Thyroid gland (tissue), 4 donors: ENCODE measurements around the gene HIGD2A. TPM values are rescaled to one million over a fixed set of nuclear protein-coding genes. Genes with fewer than 3 reads are reported as not detected.

ENCODE experiments used
- DNase-seq, 2 donors: peaks; one replicate each; pipeline ENCODE4 v3.0.0-alpha.2; 2019
- H3K27ac ChIP-seq, 3 donors: fragments of 200-600 bp; sonication (generic); 1 replicate in 2 of 3; 2 replicates in 1 of 3; pipeline ENCODE4 v1.5.1; 2016 to 2019; ENCODE audit warnings: mild to moderate bottlenecking in 1 of 3, moderate library complexity in 1 of 3
- H3K27me3 ChIP-seq: fragments of 200-600 bp; sonication (generic); one replicate; pipeline ENCODE4 v1.5.1; 2019
- H3K36me3 ChIP-seq, 2 donors: fragments of 200-600 bp; sonication (generic); one replicate each; pipeline ENCODE4 v1.5.1; 2016 to 2019
- H3K4me1 ChIP-seq, 2 donors: fragments of 200-600 bp; sonication (generic); one replicate each; pipeline ENCODE4 v1.5.1; 2017 to 2019
- H3K4me3 ChIP-seq, 3 donors: fragments of 200-600 bp; sonication (generic); replicated peaks in 1 of 3; 1 replicate in 2 of 3; 2 replicates in 1 of 3; pipeline ENCODE4 v1.5.1; 2016; ENCODE audit warnings: mild to moderate bottlenecking in 1 of 3
- H3K9me3 ChIP-seq: fragments of 200-600 bp; sonication (generic); one replicate; pipeline ENCODE4 v1.5.1; 2017
- CTCF ChIP-seq, 6 experiments: fragments of 200-600 bp in 3 of 6; fragments of 450-650 bp in 3 of 6; sonication (generic) in 3 of 6; IDR thresholded peaks; one replicate each; pipeline ENCODE4 v1.5.1; 2016 to 2019; ENCODE audit warnings: antibody characterized with exemption in 6 of 6, mild to moderate bottlenecking in 2 of 6, inconsistent platforms in 1 of 6, moderate library complexity in 1 of 6
- POLR2A ChIP-seq, 2 donors: fragments of 450-650 bp; IDR thresholded peaks; one replicate each; pipeline ENCODE4 v1.6.1; 2017; ENCODE audit warnings: antibody characterized with exemption in 2 of 2, mild to moderate bottlenecking in 2 of 2, moderate library complexity in 1 of 2
- WGBS, 2 donors: methylation state at CpG; one replicate each; pipeline ENCODE4 v1.1.5; 2017; 5-methylcytosine and 5-hydroxymethylcytosine counted together
- intact Hi-C: fragments of 100-400 bp; cut with DNase I; formaldehyde crosslinking; loops from one replicate; pipeline ENCODE4 v1.15.1; 2023
- microRNA counts, 2 donors: library from miRNA; unstranded; fragments of <30 nt; microRNA quantifications; one replicate each; lab custom pipeline; 2016 to 2017
- microRNA-seq: library from miRNA; unstranded; fragments of <30 nt; microRNA quantifications from one replicate; pipeline ENCODE4, GENCODE V29; 2016
- small RNA-seq: library from RNA; depleted of rRNA; stranded (forward); fragments of <200 nt; gene quantifications from one replicate; pipeline ENCODE3, GENCODE V24; 2016
- total RNA-seq, 4 donors: library from RNA; depleted of rRNA; stranded (reverse); fragments of >200 nt; gene quantifications; one replicate each; pipeline ENCODE4 v1.2.3, GENCODE V29; 2016

Gene HIGD2A
- total RNA-seq, 4 donors from 2014 or later: 112 to 188 (median 138) TPM

- H3K4me1 ChIP-seq: no peaks in the 10 kb centered on the region
- intact Hi-C loops: no loop called here
- H3K4me3 ChIP-seq: no peak overlapping the region
- no peaks in the 10 kb centered on the region for H3K36me3 ChIP-seq
- H3K27me3 ChIP-seq: no peaks in the 10 kb centered on the region
- H3K27ac ChIP-seq: no peak overlapping the region
- H3K9me3 ChIP-seq: no peaks in the 10 kb centered on the region
- no peak for DNase-seq
- WGBS, 2 donors: 51 to 81% methylated on average over 5 of the region's 5 CpGs
- TF ChIP-seq POLR2A (IDR thresholded peaks at IDR 0.05) (no peak), CTCF (IDR thresholded peaks at IDR 0.05) (no peak)
These were observed 48.1 kb downstream of the HIGD2A start for GRCh38 chr5:176436656-176437055.

GRCh38 chr5:176438959-176439757 is 50.6 kb downstream of the HIGD2A start:
- intact Hi-C loops: no loop called here
- H3K9me3 ChIP-seq: no peaks in the 10 kb centered on the region
- peaks cover 0 to 11% of the 10 kb centered on the region in 2 donors for H3K4me1 ChIP-seq

More at GRCh38 chr5:176438959-176439757, 50.6 kb downstream of the HIGD2A start:
- 68 to 69% methylated on average over 12 of the region's 12 CpGs for WGBS, 2 donors
- no peak for TF ChIP-seq POLR2A (IDR thresholded peaks at IDR 0.05)
- no peak for TF ChIP-seq CTCF (IDR thresholded peaks at IDR 0.05)
- DNase-seq: no peak
- Histone ChIP-seq H3K27ac (no peak overlapping the region), H3K27me3 (no peaks in the 10 kb centered on the region), H3K36me3 (no peaks in the 10 kb centered on the region), H3K4me3 (no peak overlapping the region)

MicroRNAs encoded within 50 kb of the gene (microRNA counts, 767-probe panel; counts per million panel counts)
- microRNA hsa-miR-1271-5p (lab: Ali Mortazavi, UCI): 0 counts per million in 2 donors

Small RNA genes lying within 50 kb of the gene (microRNA-seq; reads per million reads assigned to microRNA genes)
- gene MIR1271: 4.0 reads per million, percentile 6 among the genes with 10 or more reads in this experiment

Small RNA genes lying within 50 kb of the gene (small RNA-seq; reads per million reads assigned to genes)
- not detected for gene AC010297.1
- not detected for gene MIR1271

Other genes starting within 250 kb of the HIGD2A start
- gene SIMC1, start 150.3 kb upstream of the HIGD2A start, total RNA-seq: 10 to 100 TPM in 3 of 4 donors, 1 to 10 TPM in 1; 9.0 to 20.2 (median 13.1) TPM
- gene KIAA1191, start 27.0 kb upstream of the HIGD2A start, total RNA-seq: 100 to 1,000 TPM; 107 to 134 (median 119) TPM
- gene ARL10, start 23.3 kb upstream of the HIGD2A start, total RNA-seq: 10 to 100 TPM in 1 of 4 donors, 1 to 10 TPM in 3; 2.1 to 11.0 (median 2.8) TPM
- 10 to 100 TPM in 2 of 4 donors, 1 to 10 TPM in 2; 4.7 to 13.7 (median 8.2) TPM for gene NOP16, start 153 bp upstream of the HIGD2A start, total RNA-seq
- 100 to 1,000 TPM in 3 of 4 donors, 10 to 100 TPM in 1; 95.2 to 139 (median 112) TPM for gene CLTB, start 27.8 kb downstream of the HIGD2A start, total RNA-seq
- gene FAF2, start 59.6 kb downstream of the HIGD2A start, total RNA-seq: 100 to 1,000 TPM in 1 of 4 donors, 10 to 100 TPM in 3; 33.6 to 186 (median 43.2) TPM
- gene RNF44, start 148.7 kb downstream of the HIGD2A start, total RNA-seq: 10 to 100 TPM; 12.1 to 27.3 (median 22.4) TPM
- gene CDHR2, start 160.6 kb downstream of the HIGD2A start, total RNA-seq: under 1 TPM in 1 of 4 donors, not detected in 3; 0.11 TPM
- gene GPRIN1, start 221.4 kb downstream of the HIGD2A start, total RNA-seq: under 1 TPM; 0.24 to 0.75 (median 0.30) TPM
- gene SNCB, start 241.8 kb downstream of the HIGD2A start, total RNA-seq: not detected
- not detected for gene EIF4E1B, start 241.9 kb downstream of the HIGD2A start, total RNA-seq